HG02763 (cell line): ENCODE data around the gene RAB27B.

Experiments used
- ATAC-seq: cut with Tn5 transposase; IDR thresholded peaks from one replicate; pipeline ENCODE4 v1.9.1; 2021; ENCODE audit warnings: mild to moderate bottlenecking, moderate library complexity; ENCODE audit not compliant: unreplicated experiment

RAB27B gene

DNA sequence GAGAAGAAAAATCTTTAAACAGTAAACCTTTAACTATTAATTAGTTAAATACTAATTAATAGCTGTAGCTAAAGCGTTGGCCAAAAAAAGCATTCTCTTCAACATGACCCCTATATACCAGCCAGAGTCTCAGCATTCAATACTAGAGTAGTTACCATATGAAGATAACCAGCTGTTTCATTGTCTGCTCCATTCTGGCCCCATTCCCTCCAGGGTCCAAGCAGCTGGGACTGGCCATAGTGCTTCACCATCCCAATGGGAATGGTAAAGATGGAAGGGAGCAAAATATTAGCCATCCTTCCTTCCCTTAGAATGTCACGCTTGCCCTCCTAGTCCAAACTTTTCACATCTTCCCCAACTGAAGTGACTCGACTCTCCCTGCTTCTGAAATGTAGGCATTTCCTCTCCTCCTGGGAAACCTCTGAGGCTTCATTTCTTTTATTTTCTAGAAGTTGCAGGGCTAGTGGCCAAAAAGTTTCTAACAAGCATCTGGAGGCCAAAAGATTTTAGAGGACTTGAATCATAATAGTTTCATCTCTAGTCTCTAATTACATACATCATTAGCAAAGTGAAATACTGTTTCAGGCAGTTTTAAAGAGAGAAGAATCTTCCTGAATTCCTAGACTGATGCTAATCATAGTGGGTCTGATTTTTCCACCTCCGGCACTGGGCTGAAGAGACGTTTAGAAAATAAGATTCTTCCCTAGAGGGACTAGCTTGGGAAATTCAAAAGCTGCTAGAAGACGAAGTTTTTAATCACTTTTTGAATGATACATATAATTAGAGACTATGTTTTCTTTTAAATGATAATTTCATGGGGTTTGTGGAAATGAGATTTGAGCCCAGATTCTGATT is 78.3 kb downstream of the RAB27B start:
- ATAC-seq, result no peak

DNA sequence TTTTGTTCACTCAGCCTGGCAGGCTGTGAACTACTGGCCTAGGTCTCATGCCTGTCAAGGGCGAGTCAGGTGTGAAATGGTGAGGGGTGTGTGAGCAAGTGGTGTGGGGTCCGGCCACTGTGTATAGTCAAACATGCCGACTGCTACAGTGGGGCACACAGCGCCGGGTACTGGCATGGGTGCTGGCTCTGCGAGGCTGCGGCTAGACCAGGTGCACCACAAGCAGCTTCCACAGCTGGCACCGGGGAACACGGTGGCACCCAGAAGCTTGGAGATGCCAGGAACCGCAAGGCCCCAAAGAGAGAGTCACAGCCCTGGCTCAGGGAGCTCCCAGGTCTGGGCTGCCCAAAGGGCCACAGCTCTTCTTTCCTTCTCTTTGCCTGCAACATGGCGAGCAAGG is 81.3 kb downstream of the RAB27B start:
- no peak for ATAC-seq

DNA sequence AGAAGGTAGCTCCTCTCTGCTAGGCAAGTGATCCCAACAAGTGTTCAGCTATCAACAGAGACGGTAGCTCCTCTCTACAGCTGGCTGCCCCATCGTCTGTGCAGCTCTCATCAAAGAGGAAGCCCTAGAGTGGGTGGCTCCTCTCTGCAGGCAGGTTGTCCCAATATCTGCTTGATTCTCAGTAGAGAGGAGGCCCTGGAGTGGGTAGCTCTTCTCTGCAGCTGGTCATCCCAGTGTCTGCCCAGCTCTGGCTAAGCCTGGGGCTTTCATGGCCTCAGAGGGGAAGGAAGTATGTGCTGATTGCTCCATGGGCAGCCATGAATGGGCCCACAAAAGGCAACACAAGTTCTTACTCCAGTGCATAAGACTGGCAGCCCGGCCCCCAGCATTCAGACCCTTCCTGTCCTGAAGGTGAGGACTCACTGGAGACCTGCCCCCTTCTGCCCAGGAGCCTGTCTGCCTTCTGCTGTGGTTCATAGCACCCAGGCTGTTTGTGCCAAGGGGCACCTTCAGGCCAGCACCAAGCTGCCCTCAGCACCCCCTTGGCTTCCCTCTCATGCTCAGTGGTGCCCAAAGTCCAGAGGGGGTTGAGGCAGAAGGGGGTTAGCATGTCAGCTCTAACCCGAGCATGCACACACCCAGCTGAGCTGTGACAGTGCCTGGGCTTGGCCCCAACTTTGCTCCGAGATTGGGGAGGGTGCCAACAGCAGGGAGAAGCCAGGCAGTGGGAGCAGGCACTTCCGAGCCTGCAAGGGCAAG is 82.1 kb downstream of the RAB27B start:
- no peak for ATAC-seq

- no peak for ATAC-seq
These were observed 83.3 kb downstream of the RAB27B start for GRCh38 chr18:54911551-54911950.

- no peak for ATAC-seq
These were observed 86.5 kb downstream of the RAB27B start for GRCh38 chr18:54914816-54915215.

DNA sequence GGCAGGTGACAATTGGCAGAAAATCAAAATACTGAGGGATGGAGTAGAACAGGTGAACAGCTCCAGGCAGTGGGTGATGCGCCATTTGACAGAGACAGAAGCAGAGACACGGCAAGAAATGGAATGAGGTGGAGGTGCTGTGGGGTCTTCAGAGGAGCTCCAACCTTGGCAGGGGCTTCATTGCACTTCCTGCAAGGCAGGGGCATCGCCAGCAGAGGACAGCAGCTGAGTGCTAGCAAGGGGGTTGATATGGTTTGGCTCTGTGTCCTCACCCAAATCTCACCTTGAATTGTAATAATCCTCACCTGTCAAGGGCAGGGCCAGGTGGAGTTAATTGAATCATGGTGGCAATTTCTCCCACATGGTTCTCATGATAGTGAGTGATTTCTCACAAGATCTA is 88.2 kb downstream of the RAB27B start:
- no peak for ATAC-seq

DNA sequence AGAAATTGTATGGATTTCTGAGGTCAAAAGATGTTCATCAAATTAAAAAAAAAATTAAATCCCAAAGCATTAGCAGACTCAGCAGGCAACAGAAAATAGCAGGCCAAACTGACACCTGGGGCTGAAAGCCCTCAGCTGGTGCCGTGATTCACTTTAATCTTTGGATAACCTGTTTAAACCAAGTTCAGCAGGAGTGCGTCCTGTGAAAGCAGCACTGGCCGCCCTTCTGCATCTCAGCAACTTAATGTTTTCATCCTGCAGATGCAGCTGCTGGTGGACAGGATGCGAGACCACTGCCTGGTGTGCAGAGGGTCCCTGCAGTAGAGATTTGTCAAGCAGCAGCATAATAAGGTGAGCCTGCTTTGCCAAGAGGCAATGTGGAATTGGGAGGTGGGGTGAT is 89.8 kb downstream of the RAB27B start:
- no peak for ATAC-seq

DNA sequence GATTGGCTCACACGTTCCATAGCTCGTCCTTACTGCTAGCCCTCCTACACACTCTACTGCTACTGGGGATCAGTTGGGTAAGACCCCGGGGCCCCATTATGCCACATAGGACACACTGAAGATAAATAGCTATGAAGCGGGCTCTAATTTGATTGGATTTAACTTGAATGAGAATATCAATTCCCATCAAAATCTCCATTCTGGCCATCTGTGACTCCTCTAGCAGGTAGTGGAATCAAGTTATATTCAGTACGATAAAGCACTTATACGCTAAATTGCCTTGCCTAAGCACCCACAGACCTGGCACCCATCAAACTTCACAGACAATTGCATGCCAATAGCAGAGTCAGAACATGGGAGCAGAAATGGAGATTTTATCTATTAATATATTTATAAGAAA is 91.1 kb downstream of the RAB27B start:
- ATAC-seq, result no peak

- ATAC-seq, result no peak
These were observed 95.2 kb downstream of the RAB27B start for GRCh38 chr18:54923339-54923956.

GRCh38 chr18:54924948-54925347 is 96.7 kb downstream of the RAB27B start:
- ATAC-seq, result no peak

GRCh38 chr18:54926593-54927325 is 98.5 kb downstream of the RAB27B start:
- no peak for ATAC-seq

GRCh38 chr18:54928236-54928635 is 100.0 kb downstream of the RAB27B start:
- ATAC-seq, result no peak

GRCh38 chr18:54931152-54931551 is 102.9 kb downstream of the RAB27B start:
- ATAC-seq, result no peak

DNA sequence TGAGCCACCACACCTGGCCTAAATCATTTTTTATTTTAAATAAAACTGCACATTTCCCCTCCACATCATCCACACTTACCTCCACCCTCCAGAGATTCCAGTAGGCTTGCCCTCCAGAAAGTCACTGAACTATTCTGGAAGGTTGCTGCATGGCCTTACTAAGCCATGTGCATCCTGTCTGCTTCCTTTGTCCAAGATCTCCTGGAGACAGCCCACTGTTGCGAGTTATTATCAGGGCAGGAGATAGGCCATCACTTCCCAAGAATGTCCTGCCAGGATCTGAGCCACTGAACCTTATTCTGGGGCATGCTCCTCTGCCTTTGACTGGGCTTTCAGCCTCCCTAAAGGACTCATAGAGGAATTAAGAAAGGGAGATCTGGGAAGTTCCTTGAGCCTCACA is 104.2 kb downstream of the RAB27B start:
- ATAC-seq, result no peak

DNA sequence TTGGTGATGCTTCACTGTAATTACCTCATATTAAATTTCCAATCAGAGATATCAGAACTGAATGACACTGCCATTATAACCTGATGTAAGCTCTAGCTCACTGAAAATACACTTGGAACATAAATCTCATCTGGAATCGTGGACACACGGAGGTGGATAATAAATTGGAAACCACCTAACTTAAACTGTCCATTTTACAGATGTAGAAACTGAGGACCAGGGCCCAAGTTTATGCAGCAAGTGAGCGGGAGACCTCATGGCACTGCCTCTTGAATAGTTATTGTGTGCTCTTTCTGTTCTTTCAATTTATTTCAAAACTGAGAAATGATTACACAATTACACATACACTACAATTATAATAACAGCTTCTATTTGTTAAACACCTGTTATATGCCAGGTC is 110.2 kb downstream of the RAB27B start:
- ATAC-seq, result no peak

GRCh38 chr18:54939361-54939917 is 111.2 kb downstream of the RAB27B start:
- ATAC-seq, result no peak

DNA sequence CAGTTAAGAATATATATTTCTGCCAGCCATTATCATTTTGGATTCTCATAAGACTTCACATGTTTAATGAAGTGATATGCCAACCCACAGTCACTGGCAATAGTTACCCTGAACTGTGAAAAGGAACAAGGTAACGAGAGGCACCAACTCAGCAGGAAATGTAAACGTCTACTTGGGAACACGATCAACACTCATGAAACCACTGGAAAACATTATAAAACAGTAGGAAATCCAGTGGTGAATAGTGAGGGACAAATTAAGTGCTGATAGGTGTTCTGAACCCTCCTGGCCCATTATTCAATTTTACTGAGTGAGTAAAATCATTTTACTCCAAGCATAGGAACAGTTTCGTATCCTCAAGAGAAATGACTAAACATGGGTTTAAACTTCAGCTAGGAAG is 113.9 kb downstream of the RAB27B start:
- no peak for ATAC-seq

DNA sequence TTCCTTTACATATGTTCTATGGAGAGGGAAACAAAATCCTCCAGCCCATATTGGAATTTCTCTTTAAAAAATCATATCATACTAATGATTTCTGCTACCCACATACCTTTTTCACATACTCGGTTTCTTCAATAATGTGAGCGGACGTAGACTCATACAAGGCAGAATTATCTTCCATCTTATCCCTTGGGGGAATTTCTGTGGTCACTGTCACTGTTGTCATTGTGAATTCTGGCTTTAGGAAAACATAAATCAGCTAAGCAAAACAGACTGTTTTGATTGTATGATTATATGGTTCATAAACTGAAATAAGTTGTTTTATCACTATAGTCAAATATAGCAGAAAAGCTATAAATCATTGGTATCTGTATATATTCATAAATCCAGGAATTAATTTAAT is 114.3 kb downstream of the RAB27B start:
- ATAC-seq, result no peak
